ENCODE measurements around the gene WDFY3. TPM values are rescaled to one million over a fixed set of nuclear protein-coding genes. Genes with fewer than 3 reads are reported as not detected.
A peak's percentile ranks its signal among the peaks of the same experiment; 100 is the strongest.

The WDFY3 gene
- total RNA-seq, 1 donor = 91.9 TPM

DNA sequence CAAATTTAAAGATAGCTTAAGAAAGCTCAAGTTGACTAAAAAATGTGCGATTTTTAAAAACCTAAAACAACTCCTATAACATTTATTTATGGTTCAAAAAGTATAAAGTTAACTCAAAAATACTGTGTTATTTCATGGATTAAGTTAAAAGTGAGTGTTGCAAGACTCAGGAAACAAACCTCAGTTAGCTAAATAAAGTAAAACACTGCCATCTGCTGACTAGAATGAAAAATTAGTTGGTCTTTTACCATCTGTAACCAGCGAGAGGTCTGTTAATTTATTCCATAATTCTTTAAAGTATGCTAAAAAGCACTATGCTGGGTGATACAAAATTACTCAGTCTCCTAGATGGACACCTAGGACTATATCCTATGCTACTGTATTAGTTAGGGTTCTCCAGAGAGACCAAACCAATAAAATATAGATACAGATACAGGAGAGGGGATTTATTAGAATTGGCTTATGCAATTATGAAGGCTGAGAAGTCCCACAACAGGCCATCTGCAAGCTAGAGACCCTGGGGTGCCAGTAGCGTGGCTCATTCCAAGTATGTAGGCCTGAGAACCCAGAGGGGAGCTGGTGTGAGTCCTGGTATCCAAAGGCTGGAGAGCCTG is 4.9 kb upstream of the WDFY3 start:
- no peaks in the 10 kb centered on the region for H3K79me2 ChIP-seq (ENCODE audit: insufficient read depth, low read length)
- H2AFZ ChIP-seq (ENCODE audit: low read length) = no peak overlapping the region

GRCh38 chr4:84968925-84969324 is 2.4 kb upstream of the WDFY3 start:
- H3K27me3 ChIP-seq (ENCODE audit: insufficient read depth, low read length) = no peaks in the 10 kb centered on the region
- peaks cover 13% of the 10 kb centered on the region for H4K20me1 ChIP-seq (ENCODE audit: insufficient read depth, low read length)
- H3K36me3 ChIP-seq (ENCODE audit: insufficient read depth, low read length) = no peaks in the 10 kb centered on the region
- H3K79me2 ChIP-seq (ENCODE audit: insufficient read depth, low read length) = peaks cover 23% of the 10 kb centered on the region
- no peaks in the 10 kb centered on the region for H3K9me3 ChIP-seq (ENCODE audit: low read depth, low read length)
- no peak overlapping the region for H3K27ac ChIP-seq (ENCODE audit: low read depth, low read length)
- no peak for DNase-seq (ENCODE audit: insufficient read length, low spot score, missing footprints)
- TF ChIP-seq, protein P1, sequence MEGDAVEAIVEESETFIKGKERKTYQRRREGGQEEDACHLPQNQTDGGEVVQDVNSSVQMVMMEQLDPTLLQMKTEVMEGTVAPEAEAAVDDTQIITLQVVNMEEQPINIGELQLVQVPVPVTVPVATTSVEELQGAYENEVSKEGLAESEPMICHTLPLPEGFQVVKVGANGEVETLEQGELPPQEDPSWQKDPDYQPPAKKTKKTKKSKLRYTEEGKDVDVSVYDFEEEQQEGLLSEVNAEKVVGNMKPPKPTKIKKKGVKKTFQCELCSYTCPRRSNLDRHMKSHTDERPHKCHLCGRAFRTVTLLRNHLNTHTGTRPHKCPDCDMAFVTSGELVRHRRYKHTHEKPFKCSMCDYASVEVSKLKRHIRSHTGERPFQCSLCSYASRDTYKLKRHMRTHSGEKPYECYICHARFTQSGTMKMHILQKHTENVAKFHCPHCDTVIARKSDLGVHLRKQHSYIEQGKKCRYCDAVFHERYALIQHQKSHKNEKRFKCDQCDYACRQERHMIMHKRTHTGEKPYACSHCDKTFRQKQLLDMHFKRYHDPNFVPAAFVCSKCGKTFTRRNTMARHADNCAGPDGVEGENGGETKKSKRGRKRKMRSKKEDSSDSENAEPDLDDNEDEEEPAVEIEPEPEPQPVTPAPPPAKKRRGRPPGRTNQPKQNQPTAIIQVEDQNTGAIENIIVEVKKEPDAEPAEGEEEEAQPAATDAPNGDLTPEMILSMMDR (IDR thresholded peaks at IDR 0.05; ENCODE audit: extremely low read depth, low read depth, low read length) = no peak
- no peak overlapping the region for H2AFZ ChIP-seq (ENCODE audit: low read length)
- no peak overlapping the region for H3K4me2 ChIP-seq (ENCODE audit: insufficient read depth, low read length)
- H3K4me3 ChIP-seq (ENCODE audit: insufficient read depth, low read length) = no peak overlapping the region
- peaks cover 12% of the 10 kb centered on the region for H3K4me1 ChIP-seq (ENCODE audit: insufficient read depth, low read length)

More for the DNA sequence above, 4.9 kb upstream of the WDFY3 start:
- no peak overlapping the region for H3K4me2 ChIP-seq (ENCODE audit: insufficient read depth, low read length)
- no peak overlapping the region for H3K4me3 ChIP-seq (ENCODE audit: insufficient read depth, low read length)
- H3K27ac ChIP-seq (ENCODE audit: low read depth, low read length) = no peak overlapping the region
- H3K27me3 ChIP-seq (ENCODE audit: insufficient read depth, low read length) = no peaks in the 10 kb centered on the region
- TF ChIP-seq, protein P1 (IDR thresholded peaks at IDR 0.05; ENCODE audit: extremely low read depth, low read depth, low read length) = peak; percentile 56
- peaks cover 7% of the 10 kb centered on the region for H3K4me1 ChIP-seq (ENCODE audit: insufficient read depth, low read length)
- no peaks in the 10 kb centered on the region for H3K36me3 ChIP-seq (ENCODE audit: insufficient read depth, low read length)
- no peaks in the 10 kb centered on the region for H3K9me3 ChIP-seq (ENCODE audit: low read depth, low read length)
- DNase-seq (ENCODE audit: insufficient read length, low spot score, missing footprints) = no peak
- H4K20me1 ChIP-seq (ENCODE audit: insufficient read depth, low read length) = no peaks in the 10 kb centered on the region

DNA sequence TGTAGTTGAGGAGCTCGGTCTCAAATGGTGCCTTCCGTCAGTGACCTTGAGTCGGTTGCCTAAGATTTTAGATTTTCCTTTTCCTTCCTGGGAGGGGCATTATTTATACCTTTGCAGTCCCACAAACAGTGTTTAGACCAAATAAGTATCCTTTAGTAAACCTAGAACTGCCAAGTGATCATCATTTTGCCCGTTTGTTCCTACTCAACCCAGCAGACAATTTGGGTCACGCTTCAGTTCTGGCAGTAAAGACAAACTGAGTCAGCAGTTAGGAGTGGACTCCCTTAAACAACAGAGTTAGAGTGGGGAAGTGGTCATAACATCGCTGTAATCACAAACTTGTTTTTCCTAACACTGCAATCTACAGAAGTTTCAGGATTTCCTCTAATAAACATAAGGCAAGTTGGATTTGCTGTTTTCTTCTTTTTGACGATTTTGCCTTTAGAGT is 777 bp upstream of the WDFY3 start:
- Histone ChIP-seq H3K4me2 (ENCODE audit: insufficient read depth, low read length) (peak overlapping the region; percentile 99), H3K9me3 (ENCODE audit: low read depth, low read length) (no peaks in the 10 kb centered on the region), H3K27ac (ENCODE audit: low read depth, low read length) (peak overlapping the region; percentile 67), H3K79me2 (ENCODE audit: insufficient read depth, low read length) (peaks cover 40% of the 10 kb centered on the region), H3K36me3 (ENCODE audit: insufficient read depth, low read length) (no peaks in the 10 kb centered on the region), H4K20me1 (ENCODE audit: insufficient read depth, low read length) (peaks cover 14% of the 10 kb centered on the region), H3K4me1 (ENCODE audit: insufficient read depth, low read length) (peaks cover 12% of the 10 kb centered on the region), H3K4me3 (ENCODE audit: insufficient read depth, low read length) (peak overlapping the region; percentile 83), H3K27me3 (ENCODE audit: insufficient read depth, low read length) (no peaks in the 10 kb centered on the region), H2AFZ (ENCODE audit: low read length) (peak overlapping the region; percentile 97)
- peak; percentile 76 for DNase-seq (ENCODE audit: insufficient read length, low spot score, missing footprints)
- TF ChIP-seq, protein P1 (IDR thresholded peaks at IDR 0.05; ENCODE audit: extremely low read depth, low read depth, low read length) = no peak

GRCh38 chr4:84965553-84966381 is 723 bp downstream of the WDFY3 start:
- peaks cover 19% of the 10 kb centered on the region for H4K20me1 ChIP-seq (ENCODE audit: insufficient read depth, low read length)
- TF ChIP-seq, protein P1 (IDR thresholded peaks at IDR 0.05; ENCODE audit: extremely low read depth, low read depth, low read length) = no peak
- no peaks in the 10 kb centered on the region for H3K27me3 ChIP-seq (ENCODE audit: insufficient read depth, low read length)
- H3K4me1 ChIP-seq (ENCODE audit: insufficient read depth, low read length) = peaks cover 8% of the 10 kb centered on the region
- H3K4me3 ChIP-seq (ENCODE audit: insufficient read depth, low read length) = peak overlapping the region; percentile 83
- H2AFZ ChIP-seq (ENCODE audit: low read length) = peak overlapping the region; percentile 97
- peak; percentile 90 for DNase-seq (ENCODE audit: insufficient read length, low spot score, missing footprints)
- peaks cover 54% of the 10 kb centered on the region for H3K79me2 ChIP-seq (ENCODE audit: insufficient read depth, low read length)
- H3K36me3 ChIP-seq (ENCODE audit: insufficient read depth, low read length) = no peaks in the 10 kb centered on the region
- H3K4me2 ChIP-seq (ENCODE audit: insufficient read depth, low read length) = peak overlapping the region; percentile 94
- H3K27ac ChIP-seq (ENCODE audit: low read depth, low read length) = peak overlapping the region; percentile 67
- H3K9me3 ChIP-seq (ENCODE audit: low read depth, low read length) = no peaks in the 10 kb centered on the region

Measured in osteoblast (primary cell).